HG03025 (cell line): Measurements from ENCODE around the gene ASAH2B.
"Not testable (repeated sequence)": the region's sequence is repeated elsewhere in the genome, so short reads cannot be mapped to it uniquely, and the experiment has no call there.

Experiments used
- ATAC-seq: cut with Tn5 transposase; IDR thresholded peaks from one replicate; pipeline ENCODE4 v1.9.1; 2021; ENCODE audit warnings: mild to moderate bottlenecking, moderate library complexity; ENCODE audit not compliant: unreplicated experiment, low FRiP score

The ASAH2B gene

DNA sequence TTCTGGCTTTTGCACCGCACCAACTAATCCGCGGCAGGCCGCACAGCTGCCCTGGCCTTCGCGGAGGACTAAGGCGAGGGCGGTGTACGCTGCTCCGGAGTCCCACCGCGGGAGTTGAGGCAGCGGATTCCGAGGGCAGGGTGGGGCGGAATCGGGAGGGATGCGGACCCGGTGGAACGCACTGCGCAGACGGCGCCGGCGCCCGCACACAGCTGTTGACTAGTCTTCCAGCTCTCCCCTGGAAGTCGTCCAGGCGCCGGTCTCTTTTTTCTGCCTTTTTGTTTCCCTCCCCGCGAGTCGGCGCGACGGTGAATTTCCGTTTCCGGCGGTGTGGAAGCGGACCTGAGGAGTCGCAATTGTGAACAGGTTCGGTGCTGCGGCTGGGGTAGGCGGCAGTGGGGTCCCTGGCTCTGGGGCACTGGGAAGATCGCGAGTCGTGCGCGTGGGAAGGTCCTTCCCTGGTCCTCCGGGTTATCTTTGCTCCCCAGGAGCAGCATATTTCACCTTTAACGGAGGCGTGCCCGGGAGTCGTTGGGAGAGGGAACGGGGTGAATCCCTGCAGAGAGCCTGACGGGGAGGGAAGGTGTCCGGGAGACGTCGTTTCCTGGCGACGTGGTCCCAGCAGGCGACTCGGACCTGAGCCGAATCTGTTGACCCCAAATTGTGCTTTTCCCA lies at the start of gene ASAH2B:
TSS of gene ASAH2B (plus strand) at position 319 of the 675 bp plus-strand sequence. CDS start 5,195 bp downstream, outside the sequence.
- ATAC-seq, result peak; percentile 92

DNA sequence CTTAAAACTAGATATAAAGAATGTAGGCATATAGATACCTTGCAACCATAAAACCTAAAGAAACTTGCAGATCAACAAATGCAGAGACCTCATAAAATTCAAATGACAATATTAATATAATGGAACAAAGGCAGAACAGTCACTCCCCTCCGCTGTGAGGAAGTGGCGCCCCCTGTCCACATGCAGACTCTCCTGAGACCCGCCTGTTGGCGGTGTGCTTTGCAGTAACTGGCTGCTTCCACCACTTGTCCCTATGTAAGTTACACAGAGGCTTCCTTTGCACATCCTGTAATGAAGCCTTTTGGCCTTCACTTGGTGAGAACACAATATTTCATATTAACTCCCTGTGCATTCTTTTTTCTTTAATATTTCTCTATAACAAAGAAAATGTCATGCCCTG lies 41.9 kb upstream of the ASAH2B start:
- not testable (repeated sequence) for ATAC-seq

DNA sequence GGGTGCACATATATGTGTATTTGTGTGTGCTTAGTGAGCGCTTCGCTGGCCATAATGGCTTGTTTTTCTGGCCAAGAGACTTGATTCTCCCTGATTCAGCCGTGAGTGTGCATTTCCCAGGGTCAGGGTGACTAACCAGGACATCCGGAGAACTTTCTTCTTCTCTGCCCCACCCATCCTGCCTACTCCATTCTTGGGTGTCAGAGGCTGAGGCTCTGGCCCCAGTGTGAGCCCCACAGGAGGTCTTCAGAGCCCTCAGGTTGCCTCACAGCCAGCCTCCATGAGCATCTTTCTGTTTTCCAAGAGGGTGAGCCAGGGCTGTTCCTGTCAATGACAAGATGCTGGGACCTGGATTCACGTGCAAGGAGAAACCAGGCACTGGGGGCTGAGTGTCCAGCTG lies 37.8 kb upstream of the ASAH2B start:
- not testable (repeated sequence) for ATAC-seq

DNA sequence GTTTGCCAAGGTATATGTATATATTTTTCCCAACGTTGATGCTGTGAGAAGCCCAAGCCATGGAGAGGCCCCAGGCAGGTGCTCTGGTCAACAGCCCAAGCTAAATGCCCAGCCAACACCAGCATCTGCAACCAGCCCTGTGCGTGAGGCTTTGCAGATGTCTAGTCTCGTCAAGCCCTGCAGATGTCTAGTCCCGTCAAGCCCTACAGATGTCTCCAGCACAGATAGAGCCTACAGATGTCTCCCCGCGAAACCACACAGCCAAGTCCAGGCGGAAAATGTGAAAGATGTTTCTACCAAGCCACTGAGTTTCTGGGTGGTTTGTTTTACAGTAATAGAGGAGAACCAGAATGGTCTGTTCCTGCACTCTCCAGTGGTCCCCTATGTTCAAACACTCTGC lies 36.7 kb upstream of the ASAH2B start:
- ATAC-seq, result not testable (repeated sequence)

DNA sequence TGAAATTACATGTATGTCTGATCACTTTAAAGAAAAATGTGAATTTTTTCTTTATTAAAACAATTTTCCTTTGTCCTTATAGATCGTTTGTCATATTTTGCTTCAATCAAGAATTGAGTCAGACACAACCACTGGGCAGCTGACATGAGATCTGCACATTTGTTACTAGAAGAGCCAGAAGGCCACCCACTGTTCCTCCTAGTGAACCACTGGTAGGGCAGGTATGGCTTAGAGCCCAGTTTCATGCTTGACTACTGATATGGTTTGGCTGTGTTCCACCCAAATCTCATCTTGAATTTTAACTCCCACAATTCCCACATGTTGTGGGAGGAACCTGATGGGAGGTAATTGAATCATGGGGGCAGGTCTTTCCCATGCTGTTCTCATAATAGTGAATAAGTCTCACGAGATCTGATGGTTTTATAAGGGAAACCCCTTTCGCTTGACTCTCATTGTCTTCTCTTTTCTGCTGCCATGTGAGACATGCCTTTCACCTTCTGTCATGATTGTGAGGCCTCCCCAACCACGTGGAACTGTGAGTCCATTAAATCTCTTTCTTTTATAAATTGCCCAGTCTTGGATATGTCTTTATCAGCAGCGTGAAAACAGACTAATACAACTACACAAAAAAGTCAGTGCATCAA lies 35.2 kb upstream of the ASAH2B start:
- ATAC-seq, result not testable (repeated sequence)

DNA sequence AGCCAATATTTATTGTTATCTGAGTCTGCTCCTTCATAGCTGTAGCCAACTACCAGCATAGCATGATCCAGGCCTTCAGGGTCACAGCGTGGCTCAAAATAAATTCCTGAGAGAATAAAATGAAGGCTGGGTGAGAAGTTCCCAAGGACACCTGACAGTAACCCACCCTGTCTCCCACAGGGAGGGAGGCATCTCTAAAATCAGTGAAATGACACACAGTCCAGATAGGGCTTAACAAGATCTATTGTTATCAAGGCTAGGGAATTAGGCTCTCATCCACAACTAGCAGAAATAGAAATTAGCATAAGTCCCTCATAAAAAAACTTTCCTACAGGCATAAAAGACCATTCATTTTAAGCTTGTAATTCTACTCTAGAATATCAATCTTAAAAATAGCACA lies 33.7 kb upstream of the ASAH2B start:
- ATAC-seq, result not testable (repeated sequence)

DNA sequence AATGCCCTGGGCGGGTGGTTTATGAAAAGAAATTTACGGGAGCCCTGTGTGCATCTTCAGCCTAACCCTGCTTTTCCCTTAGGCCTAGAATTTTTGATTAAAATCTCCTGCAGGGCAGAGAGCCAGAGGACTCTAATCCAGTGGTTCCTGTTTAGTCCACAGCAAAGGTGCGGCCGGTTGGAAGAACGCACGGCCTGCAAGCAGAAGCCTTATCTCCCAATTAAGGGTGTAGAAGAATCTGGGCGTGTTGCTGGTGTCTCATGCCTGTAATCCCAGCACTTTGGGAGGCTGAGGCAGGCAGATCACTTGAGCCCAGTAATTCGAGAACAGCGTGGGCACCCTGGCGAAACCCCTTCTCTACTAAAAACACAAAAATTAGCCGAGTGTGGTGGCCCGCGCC lies 29.5 kb upstream of the ASAH2B start:
- not testable (repeated sequence) for ATAC-seq

DNA sequence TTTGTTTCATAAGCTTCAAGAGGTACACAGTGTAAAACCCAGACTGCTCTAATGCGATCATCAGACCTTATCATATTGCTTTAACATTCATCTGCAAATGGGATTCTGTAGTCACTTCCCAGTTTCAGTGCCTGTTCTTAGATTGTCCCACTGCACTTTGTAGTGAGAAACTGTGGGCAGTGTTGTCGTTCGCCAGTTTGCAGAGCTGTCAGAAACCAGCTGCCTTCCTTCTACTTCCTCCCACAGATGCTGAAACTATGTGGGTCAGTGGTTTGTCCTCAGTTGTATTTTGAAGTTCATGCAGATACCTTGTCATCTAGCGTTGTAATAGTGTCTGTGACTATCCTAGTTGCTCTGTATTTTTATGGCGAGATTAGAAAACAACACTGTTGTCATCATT lies 15.9 kb upstream of the ASAH2B start:
- ATAC-seq, result peak; percentile 91

DNA sequence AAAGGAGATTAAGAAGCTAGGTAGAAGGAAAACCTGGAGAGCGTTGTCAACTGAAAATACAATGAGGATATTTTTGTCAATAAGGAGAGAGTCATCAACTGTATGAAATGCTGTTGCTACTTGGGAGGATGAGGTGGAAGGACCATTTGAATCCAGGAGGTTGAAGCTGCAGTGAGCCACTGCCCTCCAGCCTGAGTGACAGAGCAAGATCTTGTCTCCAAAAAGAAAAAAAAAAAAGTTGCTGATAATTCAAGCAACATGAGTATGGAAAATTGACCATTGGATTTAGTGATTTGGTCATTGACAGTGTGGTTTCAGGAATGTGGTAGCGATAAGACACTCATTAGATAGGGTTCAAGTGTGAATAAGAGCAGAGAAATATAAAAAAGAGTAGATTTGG lies 11.6 kb upstream of the ASAH2B start:
- ATAC-seq, result not testable (repeated sequence)

DNA sequence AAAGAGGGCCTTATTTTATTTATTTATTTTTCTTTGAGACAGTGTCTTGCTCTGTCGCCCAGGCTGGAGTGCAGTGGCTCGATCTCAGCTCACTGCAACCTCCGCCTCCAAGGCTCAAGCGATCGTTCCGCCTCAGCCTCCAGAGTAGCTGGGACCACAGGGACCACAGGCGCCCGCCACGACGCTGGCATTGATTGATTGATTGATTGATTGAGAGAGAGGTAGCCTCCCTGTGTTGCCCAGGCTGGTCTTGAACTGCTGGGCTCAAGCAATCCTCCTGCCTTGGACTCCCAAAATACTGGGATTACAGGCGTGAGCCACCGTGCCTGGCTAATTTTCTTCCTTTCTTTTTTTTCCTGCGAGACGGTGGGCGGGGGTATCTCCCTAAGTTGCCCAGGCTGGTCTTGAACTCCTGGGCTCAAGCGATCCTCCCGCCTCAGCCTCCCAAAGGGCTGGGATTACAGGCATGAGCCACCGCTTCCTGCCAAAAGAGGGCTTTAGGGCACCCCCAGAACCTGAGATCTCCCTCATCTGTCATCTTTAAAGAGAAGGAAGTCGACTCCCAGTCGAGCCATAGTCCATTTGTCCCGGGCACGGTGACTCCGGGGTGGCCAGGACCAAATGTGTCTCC lies 634 bp upstream of the ASAH2B start:
- not testable (repeated sequence) for ATAC-seq

DNA sequence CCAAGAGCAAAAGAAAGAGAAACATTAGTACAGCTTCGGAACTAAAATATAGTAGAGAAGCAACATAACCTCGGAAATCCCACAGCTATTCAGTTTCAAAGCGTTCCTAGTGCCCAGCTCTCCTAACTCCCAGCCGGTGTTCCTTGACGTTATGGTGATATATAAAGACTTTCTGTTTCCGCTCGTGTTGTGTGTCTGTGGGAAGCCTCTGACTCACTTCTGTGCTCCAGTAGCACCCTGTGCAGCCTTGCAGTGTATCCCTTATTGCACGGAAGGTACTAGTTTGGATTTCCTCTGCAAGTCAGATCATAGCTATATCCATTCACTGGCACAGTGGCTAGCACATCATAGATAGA lies 535 bp downstream of the ASAH2B start:
- ATAC-seq, result peak; percentile 16

DNA sequence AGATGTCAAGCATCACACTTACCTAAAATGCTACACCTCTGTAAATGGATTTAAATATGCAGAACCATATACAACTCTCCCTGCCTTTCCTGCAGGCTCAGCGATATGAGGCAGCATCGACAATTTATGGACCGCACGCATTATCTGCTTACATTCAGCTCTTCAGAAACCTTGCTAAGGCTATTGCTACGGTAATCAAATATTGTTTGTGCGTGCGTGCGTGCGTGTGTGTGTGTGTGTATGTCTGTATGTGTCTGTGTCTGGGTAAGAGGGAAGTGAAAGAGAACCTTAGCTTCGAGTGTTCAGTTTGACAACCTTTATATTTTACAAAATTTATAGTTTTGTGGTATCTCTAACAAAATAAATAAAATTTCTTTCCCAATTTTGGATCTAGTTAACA lies 3.1 kb downstream of the ASAH2B start:
- ATAC-seq, result not testable (repeated sequence)

DNA sequence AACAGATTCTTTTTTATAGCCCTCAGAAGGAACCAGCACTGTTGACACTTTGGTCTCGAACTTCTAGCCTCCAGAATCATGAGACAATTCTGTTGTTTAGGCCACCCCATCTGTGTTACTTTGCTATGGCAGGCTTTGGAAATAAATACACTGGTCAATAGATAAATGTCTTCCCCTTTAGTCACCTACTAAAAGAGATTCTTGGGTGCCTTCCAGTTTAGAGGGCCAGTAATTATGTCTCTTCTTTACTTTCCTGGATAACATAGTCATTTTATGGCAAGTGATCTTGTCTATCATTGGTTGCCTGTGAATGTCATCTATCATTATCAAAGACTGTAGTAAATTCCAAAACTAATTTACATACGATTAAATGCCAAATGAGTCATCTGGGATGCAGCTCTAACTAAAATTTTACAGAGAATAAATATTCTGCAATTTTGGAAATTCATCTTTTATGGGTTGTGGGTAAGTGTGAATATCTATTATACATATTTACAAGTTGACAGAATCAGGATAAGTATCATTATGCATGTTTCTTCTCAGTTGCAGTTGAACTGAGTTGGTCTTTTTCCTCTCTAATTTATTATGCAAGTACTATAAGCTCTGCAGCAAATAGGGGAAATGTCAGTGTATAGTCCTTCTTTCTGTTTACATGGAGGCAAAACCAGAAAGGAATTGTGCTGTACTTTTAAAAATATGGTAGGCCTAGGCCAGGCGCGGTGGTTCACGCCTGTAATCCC lies 27.2 kb downstream of the ASAH2B start:
- ATAC-seq, result not testable (repeated sequence)

DNA sequence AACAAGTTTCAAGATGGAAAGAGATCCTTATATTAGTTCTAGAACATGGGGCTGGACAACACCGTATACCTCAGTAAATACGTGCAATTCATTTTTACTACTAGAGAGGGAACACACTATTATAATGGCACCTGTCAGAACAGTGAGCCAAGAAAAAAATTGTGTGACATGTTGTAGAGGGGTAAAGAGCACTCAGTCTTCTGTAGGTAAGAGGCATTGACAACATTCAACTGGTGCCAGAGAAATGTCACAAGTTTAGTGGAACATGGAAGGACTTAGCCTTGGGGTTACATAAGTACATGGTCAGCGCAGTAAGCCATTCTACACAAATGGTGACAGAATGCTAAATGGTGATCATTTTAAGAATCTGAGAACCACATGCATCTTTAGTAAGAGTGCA lies 32.3 kb downstream of the ASAH2B start:
- ATAC-seq, result not testable (repeated sequence)

DNA sequence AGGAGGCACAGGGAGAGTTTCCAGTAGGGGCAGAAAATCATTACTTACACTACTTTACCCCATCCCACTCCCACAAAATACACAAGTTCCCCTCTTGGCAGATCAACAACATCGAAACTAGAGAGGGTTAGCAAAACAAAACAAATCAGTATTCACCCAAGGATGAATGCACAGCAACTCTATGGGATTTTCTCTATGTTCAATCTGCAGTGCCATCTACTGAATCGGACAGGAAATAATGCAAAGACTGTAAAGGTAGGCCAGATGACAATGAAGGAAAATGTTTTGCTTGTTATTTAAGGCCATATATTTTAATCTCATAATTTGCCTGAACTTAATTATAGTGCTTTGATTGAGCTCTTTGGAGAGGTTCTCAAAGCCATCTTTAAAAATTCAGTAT lies 35.1 kb downstream of the ASAH2B start:
- ATAC-seq, result not testable (repeated sequence)

DNA sequence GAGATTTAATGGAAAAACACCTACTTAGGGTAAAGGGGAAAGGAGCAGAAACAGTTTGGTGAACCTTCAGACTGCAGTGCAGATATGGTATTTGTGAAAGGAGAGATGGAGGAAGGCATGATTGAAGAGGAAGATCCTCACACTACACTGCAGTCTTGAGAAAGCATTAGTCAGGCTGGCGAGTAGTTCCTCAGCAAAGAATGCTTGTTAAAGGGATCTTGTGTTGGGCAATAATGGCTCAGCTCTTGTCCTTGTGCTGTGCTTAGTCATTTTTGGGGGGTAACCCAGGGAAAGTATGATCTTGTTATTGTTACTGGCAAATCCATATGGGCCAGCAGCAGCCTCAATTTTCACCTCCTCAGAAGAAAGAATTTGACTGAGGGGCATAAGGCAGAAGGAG lies 40.3 kb downstream of the ASAH2B start:
- not testable (repeated sequence) for ATAC-seq

DNA sequence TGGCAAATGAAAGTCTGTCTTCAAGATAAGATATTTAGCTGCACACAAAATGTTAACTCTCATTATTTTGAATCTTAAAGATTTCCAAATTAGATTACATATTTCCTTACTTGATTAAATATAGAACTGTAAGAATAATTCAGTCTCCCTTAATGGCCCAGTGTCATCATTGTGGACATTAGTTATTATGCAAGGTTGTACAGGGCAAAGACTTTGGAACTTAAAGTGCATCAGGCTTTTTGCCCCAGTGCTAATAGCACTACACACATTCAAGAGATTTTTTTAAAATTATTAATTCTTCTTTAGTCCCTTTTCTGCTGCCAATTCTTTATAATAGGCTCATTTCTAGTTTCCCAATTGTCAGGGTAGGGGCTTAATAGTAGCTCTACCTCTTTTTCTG lies 42.3 kb downstream of the ASAH2B start:
- not testable (repeated sequence) for ATAC-seq

DNA sequence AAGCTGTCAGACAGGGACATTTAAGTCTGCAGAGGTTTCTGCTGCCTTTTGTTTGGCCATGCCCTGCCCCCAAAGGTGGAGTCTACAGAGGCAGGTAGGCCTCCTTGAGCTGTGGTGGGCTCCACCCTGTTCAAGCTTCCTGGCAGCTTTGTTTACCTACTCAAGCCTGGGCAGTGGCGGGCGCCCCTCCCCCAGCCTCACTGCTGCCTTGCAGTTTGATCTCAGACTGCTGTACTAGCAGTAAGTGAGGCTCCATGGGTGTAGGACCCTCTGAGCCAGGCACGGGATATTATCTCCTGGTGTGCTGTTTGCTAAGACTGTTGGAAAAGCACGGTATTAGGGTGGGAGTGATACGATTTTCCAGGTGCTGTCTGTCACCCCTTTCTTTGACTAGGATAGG lies 48.2 kb downstream of the ASAH2B start:
- not testable (repeated sequence) for ATAC-seq

DNA sequence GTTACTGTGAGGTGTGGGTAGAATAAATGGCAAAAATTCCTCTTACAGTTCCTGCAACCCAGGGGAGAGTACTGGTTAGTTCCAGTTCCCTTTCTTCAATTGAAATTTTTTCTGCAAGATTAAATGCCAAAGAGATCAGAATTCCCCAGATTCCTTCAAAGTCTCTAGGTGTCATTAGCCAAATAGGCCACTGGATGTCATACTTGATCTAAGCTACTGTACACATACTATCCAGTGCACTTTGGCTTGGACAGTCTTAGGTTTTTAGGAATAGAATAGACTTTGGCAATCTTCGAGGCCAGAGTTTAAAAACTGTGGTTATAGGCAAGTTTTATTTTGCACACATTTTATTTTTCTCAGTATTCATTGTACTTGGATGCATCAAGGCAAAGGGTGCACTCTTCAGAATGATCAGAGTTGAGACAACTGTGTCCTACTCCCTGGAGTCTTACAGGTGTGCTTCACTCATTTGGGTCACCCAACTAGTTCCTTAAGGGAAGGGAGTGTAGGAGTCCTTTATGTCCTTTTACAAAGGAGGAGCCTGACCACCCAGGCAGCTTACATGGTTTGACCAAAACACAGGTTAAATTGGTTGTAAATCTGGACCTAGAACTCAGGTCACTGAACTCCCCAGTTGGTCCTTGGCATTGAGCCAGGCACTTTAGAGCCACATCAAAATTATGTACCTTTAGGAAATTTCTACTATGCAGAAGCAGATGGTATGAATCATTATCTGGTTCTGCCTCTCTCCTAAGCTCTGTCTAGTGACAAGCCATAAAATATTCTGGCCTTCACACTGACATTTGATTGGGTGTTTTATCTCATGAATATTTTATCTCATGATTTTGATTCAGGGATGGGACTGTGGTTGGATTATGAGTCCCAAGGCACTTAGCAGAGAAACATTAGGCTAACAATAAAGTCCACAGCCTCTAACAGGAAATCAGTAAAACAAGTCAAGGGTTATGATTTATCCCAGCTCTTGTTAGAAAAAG lies 49.5 kb downstream of the ASAH2B start:
- no peak for ATAC-seq

DNA sequence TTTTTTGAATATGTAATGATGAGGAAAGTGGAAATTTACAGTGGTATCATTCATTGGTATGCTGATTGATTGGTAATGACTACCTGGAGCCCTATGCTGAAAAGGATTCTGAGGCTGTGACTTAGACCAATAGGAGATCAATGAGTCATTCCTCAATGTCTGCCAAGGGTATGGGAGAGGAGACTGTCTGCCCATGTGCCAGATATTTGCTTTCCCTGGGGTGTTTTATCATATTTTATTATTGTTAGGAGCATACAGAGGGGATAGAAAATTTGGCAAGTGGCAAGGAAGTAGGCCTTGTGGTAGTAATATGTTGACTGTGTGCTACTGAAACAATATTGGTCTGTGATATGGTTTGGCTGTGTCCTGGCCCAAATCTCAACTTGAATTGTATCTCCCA lies 54.8 kb downstream of the ASAH2B start:
- ATAC-seq, result no peak
